ENCODE results near the gene TRIM63. TPM values are rescaled to one million over a fixed set of nuclear protein-coding genes. Genes with fewer than 3 reads are reported as not detected.

The TRIM63 gene
- total RNA-seq, 1 donor from 2014 or later: 203 TPM

DNA sequence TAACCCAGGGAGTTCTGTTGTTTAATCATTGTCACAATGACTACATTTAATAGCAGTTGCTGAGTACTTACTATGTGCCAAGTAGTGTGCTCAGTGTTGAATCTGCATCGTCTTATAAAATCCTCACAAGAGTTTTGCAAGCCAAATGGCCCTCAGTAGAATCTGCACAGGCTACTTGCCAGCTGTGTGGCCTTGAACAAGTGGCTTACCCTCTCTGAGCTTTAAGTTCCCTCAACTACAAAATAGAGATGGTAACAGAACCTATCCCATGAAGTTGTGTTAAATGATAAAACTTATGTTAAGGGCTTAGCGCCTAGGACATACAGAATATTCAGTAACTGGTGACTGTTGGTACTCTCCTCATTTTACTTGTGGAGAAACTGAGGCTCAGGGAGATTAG is 12.4 kb downstream of the TRIM63 start:
- DNase-seq: no peak
- Histone ChIP-seq H3K36me3 (peaks cover 74% of the 10 kb centered on the region), H3K27me3 (ENCODE audit: low read depth) (peaks cover 27% of the 10 kb centered on the region), H3K27ac (replicated peaks) (peak overlapping the region; percentile 39), H3K4me3 (no peak overlapping the region), H3K4me1 (peaks cover 74% of the 10 kb centered on the region), H3K9me3 (replicated peaks) (no peaks in the 10 kb centered on the region)
- TF ChIP-seq, protein P1, sequence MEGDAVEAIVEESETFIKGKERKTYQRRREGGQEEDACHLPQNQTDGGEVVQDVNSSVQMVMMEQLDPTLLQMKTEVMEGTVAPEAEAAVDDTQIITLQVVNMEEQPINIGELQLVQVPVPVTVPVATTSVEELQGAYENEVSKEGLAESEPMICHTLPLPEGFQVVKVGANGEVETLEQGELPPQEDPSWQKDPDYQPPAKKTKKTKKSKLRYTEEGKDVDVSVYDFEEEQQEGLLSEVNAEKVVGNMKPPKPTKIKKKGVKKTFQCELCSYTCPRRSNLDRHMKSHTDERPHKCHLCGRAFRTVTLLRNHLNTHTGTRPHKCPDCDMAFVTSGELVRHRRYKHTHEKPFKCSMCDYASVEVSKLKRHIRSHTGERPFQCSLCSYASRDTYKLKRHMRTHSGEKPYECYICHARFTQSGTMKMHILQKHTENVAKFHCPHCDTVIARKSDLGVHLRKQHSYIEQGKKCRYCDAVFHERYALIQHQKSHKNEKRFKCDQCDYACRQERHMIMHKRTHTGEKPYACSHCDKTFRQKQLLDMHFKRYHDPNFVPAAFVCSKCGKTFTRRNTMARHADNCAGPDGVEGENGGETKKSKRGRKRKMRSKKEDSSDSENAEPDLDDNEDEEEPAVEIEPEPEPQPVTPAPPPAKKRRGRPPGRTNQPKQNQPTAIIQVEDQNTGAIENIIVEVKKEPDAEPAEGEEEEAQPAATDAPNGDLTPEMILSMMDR (IDR thresholded peaks at IDR 0.05; ENCODE audit: borderline replicate concordance): no peak
- intact Hi-C loops (cut with micrococcal nuclease): no loop called here

DNA sequence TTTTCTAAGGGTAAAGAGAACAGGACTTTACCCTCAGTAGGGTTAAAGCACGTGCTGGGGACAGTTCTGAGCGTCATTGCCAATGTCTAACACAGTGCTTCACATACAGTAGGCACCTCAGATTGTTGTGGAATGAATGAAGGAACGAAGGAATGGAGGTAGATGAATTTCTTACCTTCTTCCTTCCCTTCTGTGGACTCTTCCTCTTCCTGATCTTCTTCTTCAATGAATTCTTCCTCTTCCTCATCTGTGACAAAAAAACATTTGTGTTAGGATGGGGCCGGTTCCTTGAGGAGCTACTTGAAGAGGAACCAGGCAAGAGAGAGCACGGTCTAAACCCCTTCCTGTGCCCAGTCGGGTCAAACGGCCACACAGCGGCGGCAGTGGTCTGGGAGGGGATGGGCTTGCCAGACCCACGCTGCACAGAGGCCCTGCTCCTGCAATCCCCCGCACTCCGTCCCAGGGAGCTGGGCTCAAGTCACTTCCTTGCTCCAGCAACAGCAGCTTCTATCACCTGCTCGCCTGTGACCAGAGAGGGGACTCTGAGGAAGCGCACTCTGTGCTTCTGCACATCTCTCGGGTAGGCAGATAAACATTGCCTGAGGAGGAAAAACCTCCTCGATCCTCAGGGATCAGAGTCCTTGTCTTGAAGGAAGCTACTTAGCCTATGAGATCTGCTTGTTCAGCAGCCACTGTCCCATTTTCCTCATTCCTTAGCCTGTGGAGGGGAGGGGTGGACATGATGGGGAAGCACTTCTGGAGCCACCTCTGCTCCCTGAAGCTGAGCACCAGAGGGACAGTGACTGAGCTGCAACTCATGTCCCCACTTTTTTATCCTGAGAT is 13.5 kb downstream of the TRIM63 start:
- H3K36me3 ChIP-seq: peaks cover 66% of the 10 kb centered on the region
- peak overlapping the region; percentile 39 for H3K27ac ChIP-seq (replicated peaks)
- H3K4me3 ChIP-seq: no peak overlapping the region
- peaks cover 66% of the 10 kb centered on the region for H3K4me1 ChIP-seq
- intact Hi-C loops (cut with micrococcal nuclease): no loop called here
- H3K27me3 ChIP-seq (ENCODE audit: low read depth): peaks cover 38% of the 10 kb centered on the region
- DNase-seq: no peak
- TF ChIP-seq, protein P1 (IDR thresholded peaks at IDR 0.05; ENCODE audit: borderline replicate concordance): no peak
- no peaks in the 10 kb centered on the region for H3K9me3 ChIP-seq (replicated peaks)

DNA sequence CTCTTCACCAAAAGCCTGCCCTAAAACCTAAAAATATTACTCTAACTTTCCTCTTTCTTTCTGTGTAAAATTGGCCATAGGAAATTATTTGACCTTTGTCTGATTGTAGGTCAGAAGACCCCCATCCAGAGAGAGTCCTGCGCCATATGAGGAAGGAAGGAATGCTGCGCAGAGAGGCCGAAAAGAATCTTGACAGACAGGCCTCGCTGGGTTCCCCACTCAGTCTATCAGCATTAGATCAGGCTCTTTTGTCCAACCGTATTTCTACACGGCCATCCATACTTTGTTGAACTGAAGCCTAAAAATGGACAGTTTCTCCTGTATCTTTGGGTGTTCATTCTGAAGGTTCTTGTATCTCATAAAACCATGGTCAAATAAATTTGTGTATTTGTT is 17.2 kb downstream of the TRIM63 start:
- no peak overlapping the region for H3K4me3 ChIP-seq
- DNase-seq: no peak
- intact Hi-C loops (cut with micrococcal nuclease): no loop called here
- no peaks in the 10 kb centered on the region for H3K9me3 ChIP-seq (replicated peaks)
- H3K27me3 ChIP-seq (ENCODE audit: low read depth): peaks cover 72% of the 10 kb centered on the region
- H3K36me3 ChIP-seq: peaks cover 33% of the 10 kb centered on the region
- peaks cover 59% of the 10 kb centered on the region for H3K4me1 ChIP-seq
- TF ChIP-seq, protein P1 (IDR thresholded peaks at IDR 0.05; ENCODE audit: borderline replicate concordance): no peak
- peak overlapping the region; percentile 74 for H3K27ac ChIP-seq (replicated peaks)

DNA sequence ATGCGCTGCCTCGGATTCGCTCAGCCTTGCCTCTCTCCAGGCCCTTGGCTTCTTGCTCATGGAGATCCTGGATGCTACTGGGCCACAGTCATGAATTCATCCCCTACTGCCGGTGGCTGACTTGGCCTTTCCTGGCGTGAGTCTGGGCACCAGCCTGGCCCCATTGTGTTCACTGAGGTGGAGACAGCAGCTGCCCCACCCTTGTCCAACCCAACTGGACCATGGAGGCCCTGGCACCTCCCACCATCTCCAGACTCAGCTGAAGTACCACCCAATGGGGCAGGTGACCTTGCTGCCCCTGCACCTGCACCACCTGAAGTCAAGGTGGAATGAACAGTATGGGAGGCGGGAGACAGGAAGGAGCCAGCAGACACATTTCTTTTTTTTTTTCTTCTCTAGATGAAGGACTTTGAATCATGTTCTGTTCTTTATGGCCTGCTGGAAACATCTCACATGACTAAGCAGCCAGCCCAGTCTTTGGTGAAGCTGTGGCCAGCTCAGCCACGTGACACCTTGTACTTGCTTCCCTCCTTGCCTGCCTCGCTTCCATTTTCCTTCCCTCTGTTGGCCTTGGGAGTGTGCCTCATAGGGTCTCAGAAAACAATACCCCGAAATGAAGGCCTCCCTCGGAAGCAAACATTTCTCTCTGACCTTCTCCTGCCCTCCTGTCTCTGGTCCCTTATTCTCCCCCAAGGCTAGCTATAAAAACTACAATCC is 17.7 kb downstream of the TRIM63 start:
- Histone ChIP-seq H3K27ac (replicated peaks) (peak overlapping the region; percentile 74), H3K27me3 (ENCODE audit: low read depth) (peaks cover 78% of the 10 kb centered on the region), H3K4me1 (peaks cover 61% of the 10 kb centered on the region), H3K4me3 (no peak overlapping the region), H3K9me3 (replicated peaks) (no peaks in the 10 kb centered on the region), H3K36me3 (peaks cover 27% of the 10 kb centered on the region)
- DNase-seq: no peak
- intact Hi-C loops (cut with micrococcal nuclease): no loop called here
- TF ChIP-seq, protein P1 (IDR thresholded peaks at IDR 0.05; ENCODE audit: borderline replicate concordance): no peak

DNA sequence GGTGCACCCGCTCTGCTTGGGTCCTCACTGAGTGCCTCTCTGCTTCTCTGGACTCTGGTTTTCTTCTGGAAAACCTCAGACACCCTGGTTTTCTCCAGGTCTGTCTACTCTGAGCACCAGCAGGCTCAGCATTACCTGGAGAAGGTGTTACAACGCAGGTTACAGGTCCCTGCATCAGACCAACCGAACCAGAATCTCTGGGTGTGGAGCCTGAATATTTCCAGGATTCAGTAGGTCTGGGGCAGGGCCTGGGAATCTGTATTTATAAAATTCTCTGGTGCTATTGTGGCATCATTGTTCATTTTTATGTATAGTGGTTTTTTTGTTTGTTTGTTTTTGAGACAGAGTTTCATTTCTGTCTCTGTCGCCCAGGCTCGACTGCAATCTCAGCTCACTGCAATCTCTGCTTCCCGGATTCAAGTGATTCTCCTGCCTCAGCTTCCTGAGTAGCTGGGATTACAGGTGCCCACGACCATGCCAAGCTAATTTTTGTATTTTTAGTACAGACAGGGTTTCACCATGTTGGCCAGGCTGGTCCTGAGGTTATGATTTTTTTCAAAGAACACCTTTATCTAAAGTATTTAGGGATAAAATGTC is 20.1 kb downstream of the TRIM63 start:
- H3K4me1 ChIP-seq: peaks cover 59% of the 10 kb centered on the region
- no peaks in the 10 kb centered on the region for H3K9me3 ChIP-seq (replicated peaks)
- H3K4me3 ChIP-seq: no peak overlapping the region
- DNase-seq: no peak
- TF ChIP-seq, protein P1 (IDR thresholded peaks at IDR 0.05; ENCODE audit: borderline replicate concordance): no peak
- H3K27me3 ChIP-seq (ENCODE audit: low read depth): peaks cover 80% of the 10 kb centered on the region
- intact Hi-C loops (cut with micrococcal nuclease): no loop called here
- H3K27ac ChIP-seq (replicated peaks): no peak overlapping the region
- peaks cover 6% of the 10 kb centered on the region for H3K36me3 ChIP-seq

Measured in left ventricle myocardium inferior (tissue), 1 donor.